SU-DHL-6 (cell line): ENCODE results near the gene RNF144A.

ENCODE experiments used
- H2AFZ ChIP-seq: fragments of 200-600 bp; sonication (generic); 2 replicates; pipeline ENCODE4 v1.6.1; 2014; ENCODE audit warnings: low read depth, mild to moderate bottlenecking, moderate library complexity, mixed read lengths, antibody characterized with exemption, low read length; ENCODE audit not compliant: severe bottlenecking
- H3F3A ChIP-seq: fragments of 200-600 bp; shearing (Covaris generic); 2 replicates; pipeline ENCODE4 v1.6.0; 2016; ENCODE audit warnings: antibody characterized with exemption, mild to moderate bottlenecking; ENCODE audit not compliant: insufficient read depth
- H3K27ac ChIP-seq: fragments of 200-600 bp; sonication (generic); 2 replicates; pipeline ENCODE4 v1.5.1; 2016; ENCODE audit warnings: low read depth, mild to moderate bottlenecking, low read length, moderate library complexity, mixed read lengths
- H3K27me3 ChIP-seq: fragments of 200-600 bp; sonication (generic), shearing (Covaris generic); 2 replicates; pipeline ENCODE4 v1.6.0; 2014; ENCODE audit warnings: mild to moderate bottlenecking, low read length
- H3K36me3 ChIP-seq: fragments of 200-600 bp; sonication (generic); 2 replicates; pipeline ENCODE4 v1.6.1; 2014; ENCODE audit warnings: mild to moderate bottlenecking, low read length, mixed read lengths
- H3K4me2 ChIP-seq: fragments of 300-600, 200-600 bp; shearing (Covaris generic), sonication (generic); 2 replicates; pipeline ENCODE4 v1.6.0; 2014; ENCODE audit warnings: low read length, low read depth, mild to moderate bottlenecking; ENCODE audit not compliant: poor library complexity, severe bottlenecking
- H3K4me3 ChIP-seq: fragments of 200-600 bp; sonication (generic); 2 replicates; pipeline ENCODE4 v1.5.1; 2014; ENCODE audit warnings: antibody characterized with exemption, low read length, mild to moderate bottlenecking, mixed read lengths; ENCODE audit not compliant: insufficient read depth, poor library complexity, severe bottlenecking
- H3K79me2 ChIP-seq: fragments of 200-600 bp; sonication (generic); 2 replicates; pipeline ENCODE4 v1.6.1; 2014; ENCODE audit warnings: mild to moderate bottlenecking, low read length, moderate library complexity; ENCODE audit not compliant: insufficient read depth
- H3K9ac ChIP-seq: fragments of 200-600 bp; sonication (generic); 2 replicates; pipeline ENCODE4 v1.7.0; 2014; ENCODE audit warnings: mild to moderate bottlenecking, low read length
- H3K9me2 ChIP-seq: fragments of 200-600 bp; sonication (generic); replicated peaks from 2 replicates; pipeline ENCODE4 v1.6.1; 2014; ENCODE audit warnings: low read length; ENCODE audit not compliant: insufficient read depth
- H3K9me3 ChIP-seq: fragments of 200-600 bp; sonication (generic); 2 replicates; pipeline ENCODE4 v1.6.1; 2014; ENCODE audit warnings: low read length, mixed read lengths; ENCODE audit not compliant: insufficient read depth
- H4K20me1 ChIP-seq: fragments of 200-600 bp; sonication (generic); 2 replicates; pipeline ENCODE4 v1.6.1; 2014; ENCODE audit warnings: low read depth, mild to moderate bottlenecking, antibody characterized with exemption, low read length, moderate library complexity, mixed read lengths
- EZH2phosphoT487 ChIP-seq: fragments of 200-600 bp; sonication (generic), shearing (Covaris generic); conservative IDR thresholded peaks from 2 replicates; pipeline ENCODE4 v1.6.1; 2018; ENCODE audit warnings: mild to moderate bottlenecking, antibody characterized with exemption, low read length, moderate library complexity, mixed read lengths

The RNF144A gene

GRCh38 chr2:7093376-7093775 lies 176.2 kb downstream of the RNF144A start:
- no peaks in the 10 kb centered on the region for H3K79me2 ChIP-seq
- no peak overlapping the region for H3K4me3 ChIP-seq
- H3K9ac ChIP-seq, result no peak overlapping the region
- no peak for TF ChIP-seq EZH2phosphoT487
- no peak overlapping the region for H3K4me2 ChIP-seq
- no peaks in the 10 kb centered on the region for H3K9me2 ChIP-seq
- no peak overlapping the region for H3K27ac ChIP-seq
- H3K36me3 ChIP-seq, result no peaks in the 10 kb centered on the region
- no peaks in the 10 kb centered on the region for H3K27me3 ChIP-seq
- H3K9me3 ChIP-seq, result no peaks in the 10 kb centered on the region
- no peaks in the 10 kb centered on the region for H3F3A ChIP-seq
- no peaks in the 10 kb centered on the region for H4K20me1 ChIP-seq
- no peak overlapping the region for H2AFZ ChIP-seq
